ENCODE measurements around the gene SH3RF3.

SH3RF3 gene

GRCh38 chr2:109317471-109318095 lies 188.6 kb downstream of the SH3RF3 start:
- DNase-seq (ENCODE audit: extremely low read depth, low read depth) = no peak
- no peak for TF ChIP-seq CTCF (IDR thresholded peaks at IDR 0.05; ENCODE audit: low read depth, low read length)

- TF ChIP-seq CTCF (IDR thresholded peaks at IDR 0.05; ENCODE audit: low read depth, low read length) = peak; percentile 31
- DNase-seq (ENCODE audit: extremely low read depth, low read depth) = peak; percentile 78
These were observed 189.3 kb downstream of the SH3RF3 start for GRCh38 chr2:109318150-109318948.

GRCh38 chr2:109318949-109319342 lies 189.9 kb downstream of the SH3RF3 start:
- TF ChIP-seq CTCF (IDR thresholded peaks at IDR 0.05; ENCODE audit: low read depth, low read length) = no peak
- no peak for DNase-seq (ENCODE audit: extremely low read depth, low read depth)

- TF ChIP-seq CTCF (IDR thresholded peaks at IDR 0.05; ENCODE audit: low read depth, low read length) = no peak
- DNase-seq (ENCODE audit: extremely low read depth, low read depth) = no peak
These were observed 191.4 kb downstream of the SH3RF3 start for GRCh38 chr2:109320195-109320922.

- no peak for TF ChIP-seq CTCF (IDR thresholded peaks at IDR 0.05; ENCODE audit: low read depth, low read length)
- DNase-seq (ENCODE audit: extremely low read depth, low read depth) = no peak
These were observed 192.6 kb downstream of the SH3RF3 start for GRCh38 chr2:109321570-109321969.

GRCh38 chr2:109322111-109322510 lies 193.1 kb downstream of the SH3RF3 start:
- DNase-seq (ENCODE audit: extremely low read depth, low read depth) = peak; percentile 91
- TF ChIP-seq CTCF (IDR thresholded peaks at IDR 0.05; ENCODE audit: low read depth, low read length) = no peak

- no peak for TF ChIP-seq CTCF (IDR thresholded peaks at IDR 0.05; ENCODE audit: low read depth, low read length)
- no peak for DNase-seq (ENCODE audit: extremely low read depth, low read depth)
These were observed 193.6 kb downstream of the SH3RF3 start for GRCh38 chr2:109322641-109323040.

Data from AG09319 (cell line).